ENCODE measurements around the gene C3orf70. TPM values are rescaled to one million over a fixed set of nuclear protein-coding genes. Genes with fewer than 3 reads are reported as not detected.

The C3orf70 gene
- total RNA-seq, 1 experiment from 2014 or later, result not detected

- no peak for DNase-seq (ENCODE audit: extremely low read depth, low read depth)
Observed at GRCh38 chr3:185056908-185057307, 96.0 kb downstream of the C3orf70 start.

- no peak for DNase-seq (ENCODE audit: extremely low read depth, low read depth)
Observed at GRCh38 chr3:185052631-185053030, 100.2 kb downstream of the C3orf70 start.

GRCh38 chr3:185051801-185052200, 101.1 kb downstream of the C3orf70 start:
- no peak for DNase-seq (ENCODE audit: extremely low read depth, low read depth)

GRCh38 chr3:185049710-185050109, 103.2 kb downstream of the C3orf70 start:
- no peak for DNase-seq (ENCODE audit: extremely low read depth, low read depth)

DNA sequence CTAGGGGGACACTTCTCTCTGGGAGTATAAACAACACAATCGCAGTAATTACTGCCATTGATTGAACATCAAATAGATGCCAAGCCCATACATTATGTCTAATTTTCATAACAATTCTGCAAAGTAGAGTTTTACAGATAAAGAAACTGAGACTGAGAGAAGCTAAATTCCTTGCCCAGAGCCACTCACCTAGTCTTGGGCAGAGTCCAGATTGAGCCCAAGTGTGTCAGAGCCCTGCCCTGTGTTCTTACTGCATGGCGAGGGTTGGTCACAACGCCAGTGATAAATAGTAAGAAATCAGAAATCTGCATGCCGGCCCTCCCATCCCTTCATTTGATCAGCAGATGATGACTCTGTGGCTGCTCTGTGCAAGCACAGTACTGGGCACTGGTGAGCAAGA, 106.3 kb downstream of the C3orf70 start:
- DNase-seq (ENCODE audit: extremely low read depth, low read depth), result no peak

GRCh38 chr3:185046164-185046515, 106.7 kb downstream of the C3orf70 start:
- no peak for DNase-seq (ENCODE audit: extremely low read depth, low read depth)

GRCh38 chr3:185042312-185043050, 110.4 kb downstream of the C3orf70 start:
- DNase-seq (ENCODE audit: extremely low read depth, low read depth), result no peak

DNA sequence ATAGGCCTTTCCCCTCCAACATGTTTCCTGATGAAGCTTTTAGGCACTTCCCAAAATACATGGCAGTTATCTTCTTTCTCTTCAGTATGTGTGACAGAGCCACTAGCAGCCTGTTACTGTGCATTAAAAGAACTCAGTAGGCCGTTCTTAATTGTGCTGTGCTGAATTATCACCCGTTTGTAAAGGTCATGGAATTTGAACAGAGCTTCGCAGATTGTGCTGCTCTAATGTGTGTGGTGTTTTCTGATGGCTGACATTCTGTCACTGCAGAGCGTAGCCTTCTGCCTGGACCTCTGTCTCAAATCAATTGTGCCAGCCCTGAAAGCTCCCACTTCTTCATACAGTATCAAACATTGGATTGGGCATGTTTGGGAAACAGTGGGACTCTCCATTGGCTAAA, 111.3 kb downstream of the C3orf70 start:
- no peak for DNase-seq (ENCODE audit: extremely low read depth, low read depth)

DNA sequence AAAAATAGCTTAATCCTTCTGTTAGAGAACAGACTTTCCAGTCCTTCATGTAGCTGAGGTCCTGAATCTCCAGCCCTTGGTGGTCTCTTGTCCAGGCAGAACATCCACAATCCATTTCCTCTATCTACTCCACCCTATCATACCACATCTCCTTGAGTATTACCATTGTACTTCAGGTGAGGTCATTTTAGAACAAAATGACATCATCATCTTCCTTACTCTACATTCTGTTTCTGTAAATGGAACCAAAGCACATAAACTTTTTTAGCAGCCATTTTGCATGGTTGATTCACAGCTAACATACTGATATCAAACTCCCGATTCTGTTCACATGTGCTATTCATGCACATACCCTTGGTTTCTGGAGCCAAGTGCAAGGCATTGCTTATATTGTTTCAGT, 112.4 kb downstream of the C3orf70 start:
- no peak for DNase-seq (ENCODE audit: extremely low read depth, low read depth)

DNA sequence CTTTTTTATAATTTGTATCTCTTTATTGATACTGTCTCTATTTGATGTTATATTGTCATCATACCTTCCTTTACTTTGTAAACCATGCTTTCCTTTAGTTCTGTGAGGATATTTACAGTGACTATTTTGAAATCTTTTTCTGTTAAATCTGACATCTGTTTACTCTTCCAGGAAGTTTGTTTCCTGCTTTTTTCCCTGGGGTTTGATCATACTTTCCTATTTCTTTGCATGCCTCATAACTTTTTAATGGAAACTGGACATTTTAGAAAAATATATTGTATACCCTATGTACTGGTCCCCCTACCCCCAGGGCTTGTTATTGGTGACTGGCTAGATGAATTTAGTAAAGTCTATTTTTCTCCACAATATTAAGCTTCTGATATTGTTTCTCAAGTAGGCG, 115.1 kb downstream of the C3orf70 start:
- no peak for DNase-seq (ENCODE audit: extremely low read depth, low read depth)

DNA sequence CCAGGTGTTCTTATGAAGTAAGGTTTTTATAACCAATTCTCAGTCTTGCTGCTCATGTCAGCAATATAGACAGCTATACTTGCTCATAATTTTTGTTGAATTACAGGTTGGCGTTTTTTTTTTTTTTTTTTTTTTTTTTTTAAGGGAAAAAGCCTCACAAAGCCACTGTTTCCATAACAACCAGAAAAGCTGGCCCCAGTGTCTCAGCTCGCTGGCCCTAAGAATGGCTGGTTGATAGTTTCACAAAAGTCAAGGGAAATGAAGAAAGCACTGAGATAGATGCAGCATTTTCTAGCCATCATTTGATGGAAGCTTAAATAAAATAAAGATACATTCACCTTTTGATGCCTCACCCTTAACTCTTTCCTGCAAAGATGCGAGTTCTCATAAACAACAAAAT, 121.9 kb downstream of the C3orf70 start:
- DNase-seq (ENCODE audit: extremely low read depth, low read depth), result no peak

DNA sequence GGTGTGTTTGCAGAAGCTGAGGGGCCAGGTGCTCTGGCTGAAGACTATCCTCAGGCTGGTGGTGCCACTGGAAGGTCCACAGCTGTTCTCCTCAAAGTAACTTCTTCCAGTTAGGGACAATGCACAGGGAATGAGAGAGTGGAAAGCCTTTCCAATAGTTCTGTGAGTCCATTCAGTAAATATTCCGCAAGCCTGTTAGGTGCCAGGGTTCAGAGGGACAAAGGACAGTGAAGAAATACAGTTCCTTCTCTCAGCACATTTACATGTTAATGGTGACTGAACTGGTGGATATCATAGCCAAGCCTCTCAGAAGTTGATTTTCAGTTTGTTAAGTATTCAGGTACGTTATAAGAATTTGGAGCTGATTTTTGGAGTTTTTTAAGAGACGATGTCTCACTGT, 122.5 kb downstream of the C3orf70 start:
- no peak for DNase-seq (ENCODE audit: extremely low read depth, low read depth)

GRCh38 chr3:185029086-185029485, 123.8 kb downstream of the C3orf70 start:
- DNase-seq (ENCODE audit: extremely low read depth, low read depth), result no peak

- no peak for DNase-seq (ENCODE audit: extremely low read depth, low read depth)
Observed at GRCh38 chr3:185028121-185028520, 124.7 kb downstream of the C3orf70 start.

Other genes with a start within 250 kb of the C3orf70 start
- gene EHHADH, start 101.0 kb upstream of the C3orf70 start, total RNA-seq (2014; rRNA removed; shearing (Covaris generic)), result 2.3 and 2.6 TPM in 2 replicates
- gene MAP3K13, start 210.1 kb upstream of the C3orf70 start, total RNA-seq (2014; rRNA removed; shearing (Covaris generic)), result 36.9 and 37.1 TPM in 2 replicates

Data from NCI-H460 (cell line).